Endothelial cell of umbilical vein (primary cell): Measurements from ENCODE around the gene MT1B. TPM values are rescaled to one million over a fixed set of nuclear protein-coding genes. Genes with fewer than 3 reads are reported as not detected.

ENCODE experiments used
- BruUV-seq: library from RNA; stranded (reverse); fragments of 400-500 nt; replicated peaks from 2 replicates; lab custom pipeline; 2021; lab: Mats Ljungman, UMichigan
- CTCF ChIA-PET: fragments of 300-600, 350-600 bp; sonication (Branson Sonifier 250); formaldehyde crosslinking; loops from one replicate; lab custom pipeline; 2021; ENCODE audit warnings: antibody characterized with exemption, inconsistent platforms; lab: Charles Lee
- POLR2A ChIA-PET: fragments of 300-600, 350-600 bp; sonication (Branson Sonifier 250); formaldehyde crosslinking; loops from one replicate; lab custom pipeline; 2021; ENCODE audit warnings: antibody characterized with exemption, inconsistent platforms; lab: Charles Lee
- DNase-seq: peaks from one replicate; pipeline ENCODE4 v3.0.0-alpha.2; 2011; ENCODE audit warnings: low read depth, low spot score
- FAIRE-seq: peaks from 2 replicates; lab custom pipeline; 2011; peaks lifted over from hg19 to GRCh38; lab: Jason Lieb, UNC
- H2AFZ ChIP-seq: 2 replicates; pipeline ENCODE4 v1.6.0; 2012; ENCODE audit warnings: low read depth, low read length, control low read depth, inconsistent platforms
- H3K27ac ChIP-seq: 2 replicates; pipeline ENCODE4 v1.5.1; 2011; ENCODE audit warnings: low read depth, mild to moderate bottlenecking, control low read depth, low read length, moderate library complexity; ENCODE audit not compliant: insufficient read depth
- H3K27me3 ChIP-seq, 2 experiments: 2 replicates each; pipeline versions ENCODE4 v1.6.0 to v1.6.1; 2011; ENCODE audit warnings: low read length in 2 of 2, mixed read lengths in 1 of 2; ENCODE audit not compliant: control insufficient read depth in 2 of 2, insufficient read depth in 2 of 2
- H3K36me3 ChIP-seq, 2 experiments: 2 replicates in 1 of 2; 3 replicates in 1 of 2; pipeline ENCODE4 v1.5.1; 2011; ENCODE audit warnings: low read length in 2 of 2, mild to moderate bottlenecking in 1 of 2, moderate library complexity in 1 of 2; ENCODE audit not compliant: control insufficient read depth in 2 of 2, insufficient read depth in 2 of 2; ENCODE audit errors: extremely low read depth in 1 of 2
- H3K4me1 ChIP-seq: 3 replicates; pipeline ENCODE4 v1.5.1; 2011; ENCODE audit warnings: mild to moderate bottlenecking, low read length; ENCODE audit not compliant: control insufficient read depth, insufficient read depth; ENCODE audit errors: extremely low read depth
- H3K4me2 ChIP-seq: 2 replicates; pipeline ENCODE4 v1.6.1; 2011; ENCODE audit warnings: low read length, control low read depth, mixed read lengths; ENCODE audit not compliant: insufficient read depth
- H3K4me3 ChIP-seq, 3 experiments: fragments of 200-600 bp in 1 of 3; sonication (generic), shearing (Covaris generic) in 1 of 3; replicated peaks in 1 of 3; 2 replicates each; pipeline ENCODE4 v1.5.1; 2011 to 2016; ENCODE audit warnings: control low read depth in 3 of 3, low read length in 3 of 3, mild to moderate bottlenecking in 2 of 3, inconsistent platforms in 1 of 3, low read depth in 1 of 3, moderate library complexity in 1 of 3; ENCODE audit not compliant: insufficient read depth in 1 of 3
- H3K79me2 ChIP-seq: 2 replicates; pipeline ENCODE4 v1.6.0; 2012; ENCODE audit warnings: low read length, inconsistent platforms; ENCODE audit not compliant: control insufficient read depth, insufficient read depth
- H3K9ac ChIP-seq: replicated peaks from 2 replicates; pipeline ENCODE3; 2011; ENCODE audit warnings: low read length, control low read depth; ENCODE audit not compliant: insufficient read depth; ENCODE audit errors: extremely low read depth
- H3K9me1 ChIP-seq: replicated peaks from 3 replicates; pipeline ENCODE4 v1.6.0; 2011; ENCODE audit warnings: mild to moderate bottlenecking, low read length; ENCODE audit not compliant: control insufficient read depth, insufficient read depth; ENCODE audit errors: extremely low read depth
- H3K9me3 ChIP-seq: replicated peaks from 2 replicates; pipeline ENCODE4 v1.5.1; 2012; ENCODE audit warnings: low read length, inconsistent platforms; ENCODE audit not compliant: control insufficient read depth, insufficient read depth
- H4K20me1 ChIP-seq: replicated peaks from 2 replicates; pipeline ENCODE3; 2011; ENCODE audit warnings: mild to moderate bottlenecking, low read length; ENCODE audit not compliant: control insufficient read depth, insufficient read depth; ENCODE audit errors: extremely low read depth
- EZH2 ChIP-seq: IDR thresholded peaks from 2 replicates; pipeline ENCODE4 v1.6.1; 2012; ENCODE audit warnings: borderline replicate concordance, low read depth, mild to moderate bottlenecking, moderate library complexity, low read length, inconsistent platforms; ENCODE audit not compliant: severe bottlenecking
- FOS ChIP-seq: IDR thresholded peaks from 2 replicates; pipeline ENCODE4 v1.6.1; 2011; ENCODE audit warnings: mild to moderate bottlenecking, low read length, moderate library complexity, borderline replicate concordance; ENCODE audit not compliant: insufficient read depth
- GATA2 ChIP-seq: IDR thresholded peaks from 2 replicates; pipeline ENCODE4 v1.7.0; 2011; ENCODE audit warnings: low read depth, mild to moderate bottlenecking, moderate library complexity, mixed read lengths, low read length; ENCODE audit not compliant: insufficient read length, insufficient read depth
- JUN ChIP-seq: IDR thresholded peaks from 2 replicates; pipeline ENCODE4 v1.6.1; 2011; ENCODE audit warnings: borderline replicate concordance, low read depth; ENCODE audit not compliant: insufficient read length, insufficient read depth
- POLR2A ChIP-seq: IDR thresholded peaks from 2 replicates; pipeline ENCODE4 v1.6.1; 2012; ENCODE audit warnings: low read depth, mild to moderate bottlenecking, control low read depth, low read length
- dilution Hi-C: fragments of 300-500 bp; cut with MboI; formaldehyde crosslinking; loops from one replicate; pipeline ENCODE4 v1.15.0; 2019; ENCODE audit warnings: low sequenced_read_pairs; ENCODE audit not compliant: extremely low pct_ligation_motif_present
- intact Hi-C: fragments of 100-400 bp; cut with micrococcal nuclease; formaldehyde crosslinking; loops from one replicate; pipeline ENCODE4 v1.10.0; 2022
- polyA plus RNA-seq, 4 experiments: library from polyadenylated mRNA; depleted of rRNA in 3 of 4; stranded (reverse) in 3 of 4; unstranded in 1 of 4; fragments of >200 nt; gene quantifications; 2 replicates each; pipeline versions ENCODE4 v1.2.1 to v1.2.3, GENCODE V29; 2011 to 2012; ENCODE audit warnings: missing spikeins in 1 of 4
- total RNA-seq: library from RNA; stranded (reverse); gene quantifications from 2 replicates; pipeline ENCODE4 v1.2.3, GENCODE V29; 2021
- TF ChIP-seq, protein P1 (sequence below), 2 donors: IDR thresholded peaks; 1 replicate in 1 of 2; 2 replicates in 1 of 2; pipeline ENCODE4 v1.5.1; 2011; ENCODE audit warnings: low read length in 2 of 2, mild to moderate bottlenecking in 2 of 2, moderate library complexity in 2 of 2, control low read depth in 1 of 2, inconsistent platforms in 1 of 2, low read depth in 1 of 2; ENCODE audit not compliant: insufficient read depth in 1 of 2; ENCODE audit errors: extremely low read depth in 1 of 2

Gene MT1B
- total and polyA plus RNA-seq, 2 donors (not counting 3 experiments of a cell fraction or from before 2014, with no cell fraction given) = not detected

GRCh38 chr16:56684926-56685590 lies 33.4 kb downstream of the MT1B start:
- Histone ChIP-seq H3K9me1 (no peaks in the 10 kb centered on the region), H3K9ac (no peak overlapping the region), H3K27ac (no peak overlapping the region), H3K27me3 (no peaks in the 10 kb centered on the region), H3K4me2 (no peak overlapping the region), H3K9me3 (no peaks in the 10 kb centered on the region), H3K79me2 (no peaks in the 10 kb centered on the region), H3K4me1 (peaks cover 10% of the 10 kb centered on the region), H2AFZ (no peak overlapping the region), H3K36me3 (no peaks in the 10 kb centered on the region), H4K20me1 (no peaks in the 10 kb centered on the region), H3K4me3 (no peak overlapping the region)
- FAIRE-seq = no peak
- dilution Hi-C loops (no loop called here), intact Hi-C loops (no loop called here)
- BruUV-seq = no TSS peak
- no peak for DNase-seq
- ChIA-PET POLR2A (no interaction called here), CTCF (interaction anchor here (1.5 to 1.6 kb wide), 2 partner anchors 17 to 84 kb away, joined by 4 read pairs; no protein-coding TSS in a partner anchor)
- no peak for TF ChIP-seq EZH2
- TF ChIP-seq POLR2A = no peak
- no peak for TF ChIP-seq GATA2
- TF ChIP-seq JUN = no peak
- TF ChIP-seq, protein P1, sequence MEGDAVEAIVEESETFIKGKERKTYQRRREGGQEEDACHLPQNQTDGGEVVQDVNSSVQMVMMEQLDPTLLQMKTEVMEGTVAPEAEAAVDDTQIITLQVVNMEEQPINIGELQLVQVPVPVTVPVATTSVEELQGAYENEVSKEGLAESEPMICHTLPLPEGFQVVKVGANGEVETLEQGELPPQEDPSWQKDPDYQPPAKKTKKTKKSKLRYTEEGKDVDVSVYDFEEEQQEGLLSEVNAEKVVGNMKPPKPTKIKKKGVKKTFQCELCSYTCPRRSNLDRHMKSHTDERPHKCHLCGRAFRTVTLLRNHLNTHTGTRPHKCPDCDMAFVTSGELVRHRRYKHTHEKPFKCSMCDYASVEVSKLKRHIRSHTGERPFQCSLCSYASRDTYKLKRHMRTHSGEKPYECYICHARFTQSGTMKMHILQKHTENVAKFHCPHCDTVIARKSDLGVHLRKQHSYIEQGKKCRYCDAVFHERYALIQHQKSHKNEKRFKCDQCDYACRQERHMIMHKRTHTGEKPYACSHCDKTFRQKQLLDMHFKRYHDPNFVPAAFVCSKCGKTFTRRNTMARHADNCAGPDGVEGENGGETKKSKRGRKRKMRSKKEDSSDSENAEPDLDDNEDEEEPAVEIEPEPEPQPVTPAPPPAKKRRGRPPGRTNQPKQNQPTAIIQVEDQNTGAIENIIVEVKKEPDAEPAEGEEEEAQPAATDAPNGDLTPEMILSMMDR (IDR thresholded peaks at IDR 0.05; ENCODE audit: extremely low read depth in 1 of 2, insufficient read depth in 1 of 2, low read depth in 1 of 2, low read length in 2 of 2) = no peak
- no peak for TF ChIP-seq FOS
